HCT116 (cell line): ENCODE results near the gene PHF21B. TPM values are rescaled to one million over a fixed set of nuclear protein-coding genes. Genes with fewer than 3 reads are reported as not detected.

Experiments used
- ATAC-seq: fragments of 200-7000 bp; cut with Tn5 transposase; 2 replicates; pipeline ENCODE4 v1.9.1; 2020; ENCODE audit warnings: mild to moderate bottlenecking, moderate library complexity
- BruUV-seq: library from RNA; stranded (reverse); fragments of 400-500 nt; replicated peaks from 2 replicates; lab custom pipeline; 2021; lab: Mats Ljungman, UMichigan
- CTCF ChIA-PET: fragments of 300-600 bp; sonication (Branson Sonifier 250); formaldehyde crosslinking; loops from one replicate; lab custom pipeline; 2021; ENCODE audit warnings: antibody characterized with exemption; lab: Charles Lee
- POLR2A ChIA-PET: fragments of 300-600, 350-600 bp; sonication (Branson Sonifier 250); formaldehyde crosslinking; loops from one replicate; lab custom pipeline; 2021; ENCODE audit warnings: antibody characterized with exemption; lab: Charles Lee
- RAD21 ChIA-PET, 2 experiments: fragments of 300-600 bp; sonication (Branson Sonifier 250); formaldehyde crosslinking; loops; one replicate each; lab custom pipeline; 2023; ENCODE audit warnings: low total read pairs in 2 of 2; ENCODE audit not compliant: uncharacterized antibody in 2 of 2, unreplicated experiment in 2 of 2, low non-redundant PET in 1 of 2; lab: Charles Lee
- DNase-seq: peaks from one replicate; pipeline ENCODE4 v3.0.0-alpha.2; 2010; ENCODE audit warnings: low read depth, low spot score
- H2AFZ ChIP-seq: fragments of 200-600 bp; shearing (Covaris generic), sonication (generic); 2 replicates; pipeline ENCODE4 v1.6.1; 2017; ENCODE audit warnings: low read depth, mixed run types, mixed read lengths, antibody characterized with exemption, low read length; ENCODE audit not compliant: poor library complexity, severe bottlenecking
- H3K27ac ChIP-seq: 2 replicates; pipeline ENCODE4 v1.5.1; 2012; ENCODE audit warnings: low read depth, low read length
- H3K27me3 ChIP-seq: fragments of 200-600 bp; sonication (generic); 2 replicates; pipeline ENCODE4 v1.6.1; 2016; ENCODE audit warnings: mixed run types, low read length, mixed read lengths; ENCODE audit not compliant: insufficient read depth
- H3K36me3 ChIP-seq, 2 experiments: fragments of 200-500 bp in 1 of 2; fragments of 200-600 bp in 1 of 2; sonication (Bioruptor generic) in 1 of 2; sonication (generic) in 1 of 2; 2 replicates each; pipeline versions ENCODE4 v1.5.1 to v1.6.1; 2014 to 2016; ENCODE audit warnings: low read length in 2 of 2, inconsistent platforms in 1 of 2, mixed read lengths in 1 of 2, mixed run types in 1 of 2; ENCODE audit not compliant: insufficient read depth in 2 of 2, control insufficient read depth in 1 of 2
- H3K4me1 ChIP-seq, 2 experiments: fragments of 200-600 bp in 1 of 2; sonication (generic) in 1 of 2; 2 replicates each; pipeline versions ENCODE4 v1.5.1 to v1.6.1; 2012 to 2017; ENCODE audit warnings: low read length in 2 of 2, inconsistent platforms in 1 of 2, mild to moderate bottlenecking in 1 of 2, mixed read lengths in 1 of 2, mixed run types in 1 of 2, moderate library complexity in 1 of 2; ENCODE audit not compliant: insufficient read depth in 2 of 2, control insufficient read depth in 1 of 2
- H3K4me2 ChIP-seq: fragments of 200-600 bp; sonication (generic); 2 replicates; pipeline ENCODE4 v1.6.1; 2017; ENCODE audit warnings: mixed run types, low read length, mixed read lengths
- H3K4me3 ChIP-seq, 2 experiments: fragments of 200-600 bp in 1 of 2; sonication (generic) in 1 of 2; replicated peaks in 1 of 2; 2 replicates each; pipeline ENCODE4 v1.5.1; 2011 to 2016; ENCODE audit warnings: low read length in 2 of 2, control low read depth in 1 of 2, low read depth in 1 of 2, mild to moderate bottlenecking in 1 of 2, mixed read lengths in 1 of 2, mixed run types in 1 of 2
- H3K79me2 ChIP-seq: fragments of 200-600 bp; sonication (generic); 2 replicates; pipeline ENCODE4 v1.6.1; 2017; ENCODE audit warnings: mild to moderate bottlenecking, mixed run types, low read length, moderate library complexity, mixed read lengths; ENCODE audit not compliant: insufficient read depth
- H3K9ac ChIP-seq: fragments of 200-600 bp; sonication (generic); 2 replicates; pipeline ENCODE4 v1.6.1; 2016; ENCODE audit warnings: low read length, mixed read lengths
- H3K9me2 ChIP-seq: fragments of 200-600 bp; sonication (generic), shearing (Covaris generic); 2 replicates; pipeline ENCODE4 v1.6.1; 2017; ENCODE audit warnings: mixed run types, mild to moderate bottlenecking, moderate library complexity; ENCODE audit not compliant: insufficient read depth
- H3K9me3 ChIP-seq, 2 experiments: fragments of 200-500 bp in 1 of 2; fragments of 200-600 bp in 1 of 2; sonication (Bioruptor generic) in 1 of 2; sonication (generic) in 1 of 2; 2 replicates each; pipeline ENCODE4 v1.6.1; 2014 to 2017; ENCODE audit warnings: low read length in 2 of 2, mixed read lengths in 2 of 2, inconsistent platforms in 1 of 2, low read depth in 1 of 2, mild to moderate bottlenecking in 1 of 2, mixed run types in 1 of 2, moderate library complexity in 1 of 2; ENCODE audit not compliant: control insufficient read depth in 1 of 2, insufficient read depth in 1 of 2
- H4K20me1 ChIP-seq: fragments of 200-600 bp; sonication (generic), shearing (Covaris generic); 2 replicates; pipeline ENCODE4 v1.6.1; 2017; ENCODE audit warnings: mixed run types, mild to moderate bottlenecking, moderate library complexity; ENCODE audit not compliant: insufficient read depth
- CBX3 ChIP-seq: IDR thresholded peaks from 2 replicates; pipeline ENCODE4 v1.6.1; 2012; ENCODE audit warnings: low read depth
- EGR1 ChIP-seq: IDR thresholded peaks from 2 replicates; pipeline ENCODE4 v1.6.1; 2012; ENCODE audit warnings: low read depth
- ELF1 ChIP-seq: IDR thresholded peaks from 2 replicates; pipeline ENCODE4 v1.6.1; 2012; ENCODE audit warnings: low read depth, borderline replicate concordance
- FOSL1 ChIP-seq: IDR thresholded peaks from 2 replicates; pipeline ENCODE4 v1.6.1; 2012; ENCODE audit warnings: low read depth
- JUND ChIP-seq: IDR thresholded peaks from 2 replicates; pipeline ENCODE4 v1.6.1; 2012
- POLR2AphosphoS5 ChIP-seq: IDR thresholded peaks from 2 replicates; pipeline ENCODE4 v1.6.1; 2011; ENCODE audit warnings: mild to moderate bottlenecking, low read depth, low read length, moderate library complexity
- RAD21 ChIP-seq: IDR thresholded peaks from 2 replicates; pipeline ENCODE4 v1.6.1; 2012; ENCODE audit warnings: low read depth, mild to moderate bottlenecking
- SIN3A ChIP-seq: IDR thresholded peaks from 2 replicates; pipeline ENCODE4 v1.6.1; 2012; ENCODE audit warnings: low read depth
- SP1 ChIP-seq: IDR thresholded peaks from 2 replicates; pipeline ENCODE4 v1.6.1; 2012; ENCODE audit warnings: low read depth
- SRF ChIP-seq: IDR thresholded peaks from 2 replicates; pipeline ENCODE4 v1.6.1; 2012; ENCODE audit warnings: low read depth
- TCF7L2 ChIP-seq: IDR thresholded peaks from 2 replicates; pipeline ENCODE4 v1.7.0; 2011; ENCODE audit warnings: borderline replicate concordance, inconsistent platforms; ENCODE audit not compliant: insufficient read depth, insufficient read length; ENCODE audit errors: extremely low read depth
- intact Hi-C: fragments of 100-400 bp; cut with micrococcal nuclease; formaldehyde crosslinking; loops from 2 replicates; pipeline ENCODE4 v1.10.0; 2022
- total RNA-seq: library from RNA; stranded (reverse); gene quantifications from one replicate; pipeline ENCODE4 v1.2.1, GENCODE V29; 2021; ENCODE audit not compliant: unreplicated experiment
- TF ChIP-seq, protein P1 (sequence below): IDR thresholded peaks from 2 replicates; pipeline ENCODE4 v1.6.1; 2012
- TF ChIP-seq, protein P2 (sequence below), 3 experiments: fragments of 200-600 bp in 1 of 3; sonication (generic) in 1 of 3; IDR thresholded peaks in 2 of 3; conservative IDR thresholded peaks in 1 of 3; 2 replicates each; pipeline ENCODE4 v1.5.1; 2012 to 2017; ENCODE audit warnings: low read depth in 2 of 3, low read length in 2 of 3, antibody characterized with exemption in 1 of 3, borderline replicate concordance in 1 of 3, control low read depth in 1 of 3, mild to moderate bottlenecking in 1 of 3, mixed read lengths in 1 of 3, mixed run types in 1 of 3, moderate library complexity in 1 of 3; ENCODE audit not compliant: insufficient read depth in 1 of 3
- TF ChIP-seq, protein P3 (sequence below): IDR thresholded peaks from 2 replicates; pipeline ENCODE4 v1.6.1; 2012
- TF ChIP-seq, protein P4 (sequence below): IDR thresholded peaks from 2 replicates; pipeline ENCODE4 v1.6.1; 2011; ENCODE audit warnings: mild to moderate bottlenecking, low read length, moderate library complexity; ENCODE audit not compliant: insufficient replicate concordance; ENCODE audit errors: extremely low read depth

PHF21B gene
- total RNA-seq, 1 experiment from 2014 or later = not detected

DNA sequence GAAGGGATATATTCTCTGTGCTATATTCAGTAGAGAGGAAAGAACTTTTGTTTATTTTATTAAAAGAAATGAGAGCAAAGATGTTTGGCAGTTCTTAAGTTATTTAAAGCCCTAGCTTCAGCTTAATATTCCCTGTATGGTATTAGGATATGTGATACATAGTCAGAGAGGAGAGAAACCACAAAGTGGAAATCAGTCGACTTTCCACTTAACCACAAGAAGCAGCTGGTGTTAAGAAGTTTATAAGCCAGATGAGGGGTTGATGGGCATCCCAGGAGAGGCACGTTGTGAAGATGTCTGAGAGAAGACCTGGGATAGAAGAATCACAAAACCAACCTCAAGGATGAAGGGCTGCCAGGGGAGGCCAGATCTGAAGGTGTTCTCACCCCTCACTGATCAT lies 23.3 kb upstream of the PHF21B start:
- no peak for ATAC-seq
- Histone ChIP-seq H3K4me2 (no peak overlapping the region), H3K36me3 (no peaks in the 10 kb centered on the region), H2AFZ (no peak overlapping the region), H4K20me1 (no peaks in the 10 kb centered on the region), H3K9me3 (peaks cover 0 to 7% of the 10 kb centered on the region in 2 experiments; a peak in 1 of 4 replicates), H3K27me3 (peaks cover 45% of the 10 kb centered on the region)
- ChIA-PET RAD21 (no interaction called here), POLR2A (no interaction called here)
- BruUV-seq = no TSS peak
- no peak for TF ChIP-seq CBX3
- TF ChIP-seq, protein P1, sequence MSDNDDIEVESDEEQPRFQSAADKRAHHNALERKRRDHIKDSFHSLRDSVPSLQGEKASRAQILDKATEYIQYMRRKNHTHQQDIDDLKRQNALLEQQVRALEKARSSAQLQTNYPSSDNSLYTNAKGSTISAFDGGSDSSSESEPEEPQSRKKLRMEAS = no peak
- no peak for TF ChIP-seq SIN3A
- TF ChIP-seq, protein P2, sequence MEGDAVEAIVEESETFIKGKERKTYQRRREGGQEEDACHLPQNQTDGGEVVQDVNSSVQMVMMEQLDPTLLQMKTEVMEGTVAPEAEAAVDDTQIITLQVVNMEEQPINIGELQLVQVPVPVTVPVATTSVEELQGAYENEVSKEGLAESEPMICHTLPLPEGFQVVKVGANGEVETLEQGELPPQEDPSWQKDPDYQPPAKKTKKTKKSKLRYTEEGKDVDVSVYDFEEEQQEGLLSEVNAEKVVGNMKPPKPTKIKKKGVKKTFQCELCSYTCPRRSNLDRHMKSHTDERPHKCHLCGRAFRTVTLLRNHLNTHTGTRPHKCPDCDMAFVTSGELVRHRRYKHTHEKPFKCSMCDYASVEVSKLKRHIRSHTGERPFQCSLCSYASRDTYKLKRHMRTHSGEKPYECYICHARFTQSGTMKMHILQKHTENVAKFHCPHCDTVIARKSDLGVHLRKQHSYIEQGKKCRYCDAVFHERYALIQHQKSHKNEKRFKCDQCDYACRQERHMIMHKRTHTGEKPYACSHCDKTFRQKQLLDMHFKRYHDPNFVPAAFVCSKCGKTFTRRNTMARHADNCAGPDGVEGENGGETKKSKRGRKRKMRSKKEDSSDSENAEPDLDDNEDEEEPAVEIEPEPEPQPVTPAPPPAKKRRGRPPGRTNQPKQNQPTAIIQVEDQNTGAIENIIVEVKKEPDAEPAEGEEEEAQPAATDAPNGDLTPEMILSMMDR (IDR thresholded peaks at IDR 0.05 in 2 of 3, conservative IDR thresholded peaks at IDR 0.05 in 1 of 3; ENCODE audit: borderline replicate concordance in 1 of 3, insufficient read depth in 1 of 3, low read depth in 2 of 3, low read length in 2 of 3) = no peak
- TF ChIP-seq, protein P3, sequence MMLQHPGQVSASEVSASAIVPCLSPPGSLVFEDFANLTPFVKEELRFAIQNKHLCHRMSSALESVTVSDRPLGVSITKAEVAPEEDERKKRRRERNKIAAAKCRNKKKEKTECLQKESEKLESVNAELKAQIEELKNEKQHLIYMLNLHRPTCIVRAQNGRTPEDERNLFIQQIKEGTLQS = no peak
- no peak for TF ChIP-seq FOSL1
- TF ChIP-seq JUND = no peak
- TF ChIP-seq, protein P4, sequence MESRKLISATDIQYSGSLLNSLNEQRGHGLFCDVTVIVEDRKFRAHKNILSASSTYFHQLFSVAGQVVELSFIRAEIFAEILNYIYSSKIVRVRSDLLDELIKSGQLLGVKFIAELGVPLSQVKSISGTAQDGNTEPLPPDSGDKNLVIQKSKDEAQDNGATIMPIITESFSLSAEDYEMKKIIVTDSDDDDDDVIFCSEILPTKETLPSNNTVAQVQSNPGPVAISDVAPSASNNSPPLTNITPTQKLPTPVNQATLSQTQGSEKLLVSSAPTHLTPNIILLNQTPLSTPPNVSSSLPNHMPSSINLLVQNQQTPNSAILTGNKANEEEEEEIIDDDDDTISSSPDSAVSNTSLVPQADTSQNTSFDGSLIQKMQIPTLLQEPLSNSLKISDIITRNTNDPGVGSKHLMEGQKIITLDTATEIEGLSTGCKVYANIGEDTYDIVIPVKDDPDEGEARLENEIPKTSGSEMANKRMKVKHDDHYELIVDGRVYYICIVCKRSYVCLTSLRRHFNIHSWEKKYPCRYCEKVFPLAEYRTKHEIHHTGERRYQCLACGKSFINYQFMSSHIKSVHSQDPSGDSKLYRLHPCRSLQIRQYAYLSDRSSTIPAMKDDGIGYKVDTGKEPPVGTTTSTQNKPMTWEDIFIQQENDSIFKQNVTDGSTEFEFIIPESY = no peak
- no peak for TF ChIP-seq SP1
- TF ChIP-seq RAD21 = no peak
- no peak for TF ChIP-seq ELF1
- no peak for TF ChIP-seq POLR2AphosphoS5
- TF ChIP-seq SRF = no peak
- no peak for TF ChIP-seq TCF7L2
- no peak for TF ChIP-seq EGR1
- TF ChIP-seq, all 23 proteins: peak for 0
- no peak for DNase-seq
- Histone ChIP-seq H3K9me2 (no peaks in the 10 kb centered on the region), H3K4me3 (no peak overlapping the region), H3K9ac (no peak overlapping the region), H3K79me2 (no peaks in the 10 kb centered on the region), H3K4me1 (no peaks in the 10 kb centered on the region), H3K27ac (no peak overlapping the region)
- intact Hi-C loops = no loop called here
- CTCF ChIA-PET = no interaction called here
